Cardiac muscle cell (in vitro differentiated cells and primary cell): ENCODE data around the gene NRL. TPM values are rescaled to one million over a fixed set of nuclear protein-coding genes. Genes with fewer than 3 reads are reported as not detected.

ENCODE experiments used
- DNase-seq, 2 donors: peaks; one replicate each; pipeline versions ENCODE4 v3.0.0 to v3.0.0-alpha.2; 2010 to 2017; ENCODE audit warnings: low read depth in 1 of 2, low spot score in 1 of 2
- H3K27ac ChIP-seq: fragments of 200-600 bp; sonication (generic); 2 replicates; pipeline ENCODE4 v1.5.1; 2016
- H3K27me3 ChIP-seq: fragments of 200-600 bp; sonication (generic); 2 replicates; pipeline ENCODE4 v1.6.0; 2016; ENCODE audit warnings: control low read depth
- H3K36me3 ChIP-seq: fragments of 200-600 bp; sonication (generic); 2 replicates; pipeline ENCODE4 v1.5.1; 2016; ENCODE audit warnings: control low read depth
- H3K4me1 ChIP-seq: fragments of 200-600 bp; sonication (generic); 2 replicates; pipeline ENCODE4 v1.8.1; 2017; ENCODE audit warnings: low read depth, mild to moderate bottlenecking, mixed run types
- H3K4me3 ChIP-seq: fragments of 200-600 bp; sonication (generic); 2 replicates; pipeline ENCODE4 v1.5.1; 2016; ENCODE audit warnings: mild to moderate bottlenecking
- H3K9me3 ChIP-seq: fragments of 200-600 bp; sonication (generic); 2 replicates; pipeline ENCODE4 v1.5.1; 2017; ENCODE audit warnings: low read depth, mild to moderate bottlenecking, control low read depth
- CTCF ChIP-seq: IDR thresholded peaks from 2 replicates; pipeline ENCODE4 v1.5.1; 2012; ENCODE audit warnings: low read depth, mild to moderate bottlenecking, low read length
- polyA plus RNA-seq: library from polyadenylated mRNA; unstranded; fragments of >200 nt; fragmentation: Nextera tagmentation; extraction: Ambion mirVana; gene quantifications from 2 replicates; pipeline ENCODE4 v1.2.1, GENCODE V29; 2016
- total RNA-seq: library from RNA; depleted of rRNA; stranded (reverse); fragments of >200 nt; gene quantifications from 2 replicates; pipeline ENCODE4 v1.2.3, GENCODE V29; 2016

The NRL gene
- total and polyA plus RNA-seq, 2 experiments from 2014 or later, result 4.2 to 5.1 TPM

- H3K27me3 ChIP-seq, result no peaks in the 10 kb centered on the region
These were observed 42.3 kb downstream of the NRL start for GRCh38 chr14:24072436-24072835.

GRCh38 chr14:24071836-24072430 is 42.8 kb downstream of the NRL start:
- no peak for TF ChIP-seq CTCF
- Histone ChIP-seq H3K4me1 (no peaks in the 10 kb centered on the region), H3K27ac (no peak overlapping the region), H3K27me3 (no peaks in the 10 kb centered on the region), H3K9me3 (no peaks in the 10 kb centered on the region), H3K36me3 (no peaks in the 10 kb centered on the region), H3K4me3 (no peak overlapping the region)
- no peak for DNase-seq

More at GRCh38 chr14:24072436-24072835, 42.3 kb downstream of the NRL start:
- H3K27ac ChIP-seq, result no peak overlapping the region
- TF ChIP-seq CTCF, result no peak
- no peak for DNase-seq
- H3K9me3 ChIP-seq, result no peaks in the 10 kb centered on the region
- no peak overlapping the region for H3K4me3 ChIP-seq
- H3K4me1 ChIP-seq, result no peaks in the 10 kb centered on the region
- H3K36me3 ChIP-seq, result no peaks in the 10 kb centered on the region

GRCh38 chr14:24071144-24071697 is 43.5 kb downstream of the NRL start, which contains the start of gene CPNE6:
Gene CPNE6, plus strand, starts transcription at chr14:24071562. Its CDS starts 1,375 bp downstream, at chr14:24072937.
- no peak for DNase-seq
- TF ChIP-seq CTCF, result no peak
- no peak within 1 kb of the TSS for H3K27ac ChIP-seq
- H3K36me3 ChIP-seq, result no peaks in the 10 kb centered on the region
- no peaks in the 10 kb centered on the region for H3K9me3 ChIP-seq
- no peaks in the 10 kb centered on the region for H3K27me3 ChIP-seq
- H3K4me3 ChIP-seq, result no peak within 1 kb of the TSS
- H3K4me1 ChIP-seq, result no peaks in the 10 kb centered on the region

- no peak for TF ChIP-seq CTCF
- no peak for DNase-seq
- no peaks in the 10 kb centered on the region for H3K4me1 ChIP-seq
- no peaks in the 10 kb centered on the region for H3K27me3 ChIP-seq
- no peaks in the 10 kb centered on the region for H3K9me3 ChIP-seq
- no peak overlapping the region for H3K27ac ChIP-seq
- H3K4me3 ChIP-seq, result no peak overlapping the region
- no peaks in the 10 kb centered on the region for H3K36me3 ChIP-seq
These were observed 44.2 kb downstream of the NRL start for GRCh38 chr14:24070285-24071143.

- Histone ChIP-seq H3K4me3 (no peak overlapping the region), H3K4me1 (no peaks in the 10 kb centered on the region), H3K9me3 (no peaks in the 10 kb centered on the region), H3K36me3 (no peaks in the 10 kb centered on the region), H3K27me3 (no peaks in the 10 kb centered on the region), H3K27ac (no peak overlapping the region)
- TF ChIP-seq CTCF, result no peak
- DNase-seq, result no peak
These were observed 45.4 kb downstream of the NRL start for GRCh38 chr14:24069411-24069735.
